Measurements from ENCODE around the gene C3orf18. TPM values are rescaled to one million over a fixed set of nuclear protein-coding genes. Genes with fewer than 3 reads are reported as not detected.

The C3orf18 gene
- total RNA-seq, 4 donors from 2014 or later, result 1.9 to 10.2 (median 4.3) TPM

DNA sequence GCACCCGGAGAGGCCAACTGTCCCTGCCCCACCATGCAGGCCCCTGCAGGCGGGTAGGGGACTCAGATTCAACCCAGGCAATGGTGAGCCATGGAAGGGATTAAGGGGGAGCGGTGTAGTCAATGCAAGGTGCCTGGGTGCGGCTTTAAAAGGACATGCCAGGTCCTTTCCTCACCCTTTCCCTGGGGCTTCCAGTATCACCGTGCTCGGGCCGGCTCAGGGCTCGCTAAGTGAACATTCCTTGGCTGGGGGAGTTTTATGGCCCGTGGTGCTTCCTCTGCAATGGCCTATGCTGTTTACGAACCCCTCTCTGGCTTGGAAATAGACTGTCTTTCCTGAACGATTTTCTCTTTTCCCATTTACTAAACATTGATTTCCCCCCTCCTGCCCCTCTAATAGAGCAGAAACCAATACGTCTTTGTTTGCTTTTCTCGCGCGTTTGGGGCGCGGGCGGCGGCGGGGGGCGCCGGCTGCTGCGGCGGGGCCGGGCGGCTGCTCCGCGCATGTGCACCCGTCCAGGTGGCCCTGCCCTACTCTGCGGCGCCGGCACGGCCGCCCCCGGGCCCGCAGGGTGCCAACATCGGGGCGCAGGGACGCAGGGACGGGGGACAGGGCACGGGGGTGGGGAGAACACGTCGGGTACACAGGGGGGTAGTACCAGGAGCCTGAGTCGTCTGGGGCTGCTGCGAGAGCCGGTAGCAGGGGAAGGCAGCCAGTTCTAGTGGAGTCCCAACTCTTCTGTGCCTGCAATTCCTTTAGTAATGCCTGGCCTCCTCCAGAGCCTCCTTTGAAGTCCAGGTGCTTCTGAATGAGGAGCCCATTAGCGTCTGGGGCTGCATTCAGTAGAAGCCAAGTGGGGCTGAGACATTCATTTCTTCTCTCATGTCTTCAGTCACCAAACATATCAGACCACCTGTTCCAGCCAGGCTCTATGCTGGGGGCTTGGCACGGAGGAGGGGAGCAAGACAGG is 37.3 kb downstream of the C3orf18 start:
- WGBS, 2 donors (ENCODE audit: low coverage in 1 of 2), result 12 to 22% methylated on average over 17 to 34 of the region's 48 CpGs
- H3K9me3 ChIP-seq, result no peaks in the 10 kb centered on the region
- no peaks in the 10 kb centered on the region for H3K4me1 ChIP-seq
- TF ChIP-seq POLR2A (IDR thresholded peaks at IDR 0.05) (no peak), EP300 (IDR thresholded peaks at IDR 0.05; ENCODE audit: low read depth) (no peak), POLR2AphosphoS5 (IDR thresholded peaks at IDR 0.05) (no peak)
- TF ChIP-seq, protein P1, sequence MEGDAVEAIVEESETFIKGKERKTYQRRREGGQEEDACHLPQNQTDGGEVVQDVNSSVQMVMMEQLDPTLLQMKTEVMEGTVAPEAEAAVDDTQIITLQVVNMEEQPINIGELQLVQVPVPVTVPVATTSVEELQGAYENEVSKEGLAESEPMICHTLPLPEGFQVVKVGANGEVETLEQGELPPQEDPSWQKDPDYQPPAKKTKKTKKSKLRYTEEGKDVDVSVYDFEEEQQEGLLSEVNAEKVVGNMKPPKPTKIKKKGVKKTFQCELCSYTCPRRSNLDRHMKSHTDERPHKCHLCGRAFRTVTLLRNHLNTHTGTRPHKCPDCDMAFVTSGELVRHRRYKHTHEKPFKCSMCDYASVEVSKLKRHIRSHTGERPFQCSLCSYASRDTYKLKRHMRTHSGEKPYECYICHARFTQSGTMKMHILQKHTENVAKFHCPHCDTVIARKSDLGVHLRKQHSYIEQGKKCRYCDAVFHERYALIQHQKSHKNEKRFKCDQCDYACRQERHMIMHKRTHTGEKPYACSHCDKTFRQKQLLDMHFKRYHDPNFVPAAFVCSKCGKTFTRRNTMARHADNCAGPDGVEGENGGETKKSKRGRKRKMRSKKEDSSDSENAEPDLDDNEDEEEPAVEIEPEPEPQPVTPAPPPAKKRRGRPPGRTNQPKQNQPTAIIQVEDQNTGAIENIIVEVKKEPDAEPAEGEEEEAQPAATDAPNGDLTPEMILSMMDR (IDR thresholded peaks at IDR 0.05), result no peak
- in situ Hi-C loops (cut with MboI; ENCODE audit: low pct_ligation_motif_present in 1 of 4, low pct_unique_long_range_greater_than_20kb in 1 of 4, low sequenced_read_pairs in 3 of 4), result loop anchor here in 1 of 4 donors (10.0 kb wide), 1 partner anchor 185 kb away; the partner anchor contains the start of genes RASSF1 and ZMYND10
- H3K4me3 ChIP-seq, result peak overlapping the region in 1 of 4 donors; percentile 12
- H3K36me3 ChIP-seq, result no peaks in the 10 kb centered on the region
- intact Hi-C loops (cut with DNase I; ENCODE audit: low total_unique reads), result no loop called here
- H3K27me3 ChIP-seq, result peaks cover 21% of the 10 kb centered on the region
- no peak overlapping the region for H3K27ac ChIP-seq
- no peak for DNase-seq

DNA sequence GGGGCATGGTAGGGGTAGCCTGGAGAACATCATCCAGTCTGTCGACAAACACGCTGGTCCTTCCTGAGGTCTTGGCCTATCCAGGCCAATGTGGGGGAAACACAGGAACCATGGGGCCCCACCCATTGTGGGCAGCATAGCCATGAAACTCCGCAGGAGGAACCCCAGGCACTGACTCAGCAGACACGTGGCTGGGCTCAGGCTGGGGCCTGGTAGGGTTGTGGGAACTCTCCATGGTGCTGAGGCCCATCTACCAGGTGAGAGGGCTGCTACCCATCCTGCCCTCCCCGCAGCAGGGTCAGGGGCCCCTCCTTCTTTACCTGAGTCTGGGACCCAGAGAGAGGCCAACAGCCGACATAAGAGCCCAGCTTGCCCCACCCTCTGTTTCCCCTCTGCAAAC is 41.6 kb downstream of the C3orf18 start:
- no peak for DNase-seq
- H3K4me3 ChIP-seq, result no peak overlapping the region
- H3K27ac ChIP-seq, result no peak overlapping the region
- in situ Hi-C loops (cut with MboI; ENCODE audit: low pct_ligation_motif_present in 1 of 4, low pct_unique_long_range_greater_than_20kb in 1 of 4, low sequenced_read_pairs in 3 of 4) (no loop called here), intact Hi-C loops (cut with DNase I; ENCODE audit: low total_unique reads) (no loop called here)
- H3K27me3 ChIP-seq, result peaks cover 14% of the 10 kb centered on the region
- no peaks in the 10 kb centered on the region for H3K9me3 ChIP-seq
- WGBS, 2 donors (ENCODE audit: low coverage in 1 of 2), result 33 to 34% methylated on average over 2 to 6 of the region's 6 CpGs
- TF ChIP-seq, protein P1 (IDR thresholded peaks at IDR 0.05), result no peak
- TF ChIP-seq POLR2A (IDR thresholded peaks at IDR 0.05) (no peak), EP300 (IDR thresholded peaks at IDR 0.05; ENCODE audit: low read depth) (no peak), POLR2AphosphoS5 (IDR thresholded peaks at IDR 0.05) (no peak)
- no peaks in the 10 kb centered on the region for H3K4me1 ChIP-seq
- H3K36me3 ChIP-seq, result no peaks in the 10 kb centered on the region

DNA sequence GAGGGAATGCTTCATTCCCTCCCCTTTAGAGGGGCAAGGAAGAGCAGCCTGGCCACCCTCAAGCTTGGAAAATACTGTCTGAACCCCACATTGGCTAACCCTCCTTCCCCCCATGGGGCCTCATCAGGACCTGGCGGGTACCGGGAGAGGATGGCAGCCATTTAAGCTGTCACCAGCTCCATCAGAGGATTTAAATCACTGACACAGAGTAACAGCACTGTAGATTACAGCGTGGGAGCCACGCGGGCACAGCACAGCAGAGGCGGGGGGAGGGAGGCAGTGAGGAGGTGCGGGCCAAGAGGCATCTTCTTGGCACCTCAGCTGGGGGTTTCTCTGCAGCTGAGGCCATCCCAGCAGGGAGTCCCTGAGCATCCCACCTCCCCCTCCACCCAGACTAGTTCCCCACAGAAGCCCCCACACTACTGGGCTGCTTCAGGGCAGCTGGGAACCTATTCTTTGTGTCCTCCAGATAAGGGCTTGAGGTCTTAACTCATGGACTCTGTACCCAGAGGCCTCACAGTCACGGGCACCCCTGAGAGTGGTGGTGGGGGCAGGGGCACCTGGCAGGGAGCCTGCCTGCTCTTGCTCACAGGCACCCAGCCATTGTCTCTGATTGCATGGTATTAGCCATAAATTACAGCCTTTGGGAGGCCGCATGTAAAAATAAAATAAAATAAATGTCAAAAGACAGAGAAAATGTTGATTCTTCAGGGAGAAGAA is 42.2 kb downstream of the C3orf18 start:
- Histone ChIP-seq H3K4me1 (no peaks in the 10 kb centered on the region), H3K4me3 (no peak overlapping the region), H3K27ac (no peak overlapping the region), H3K27me3 (peaks cover 8% of the 10 kb centered on the region), H3K36me3 (no peaks in the 10 kb centered on the region), H3K9me3 (no peaks in the 10 kb centered on the region)
- no peak for DNase-seq
- no peak for TF ChIP-seq POLR2AphosphoS5 (IDR thresholded peaks at IDR 0.05)
- TF ChIP-seq, protein P1 (IDR thresholded peaks at IDR 0.05), result no peak
- TF ChIP-seq EP300 (IDR thresholded peaks at IDR 0.05; ENCODE audit: low read depth), result no peak
- no peak for TF ChIP-seq POLR2A (IDR thresholded peaks at IDR 0.05)
- 73% methylated on average over 5 to 9 of the region's 9 CpGs for WGBS, 2 donors (ENCODE audit: low coverage in 1 of 2)
- in situ Hi-C loops (cut with MboI; ENCODE audit: low pct_ligation_motif_present in 1 of 4, low pct_unique_long_range_greater_than_20kb in 1 of 4, low sequenced_read_pairs in 3 of 4) (no loop called here), intact Hi-C loops (cut with DNase I; ENCODE audit: low total_unique reads) (no loop called here)

DNA sequence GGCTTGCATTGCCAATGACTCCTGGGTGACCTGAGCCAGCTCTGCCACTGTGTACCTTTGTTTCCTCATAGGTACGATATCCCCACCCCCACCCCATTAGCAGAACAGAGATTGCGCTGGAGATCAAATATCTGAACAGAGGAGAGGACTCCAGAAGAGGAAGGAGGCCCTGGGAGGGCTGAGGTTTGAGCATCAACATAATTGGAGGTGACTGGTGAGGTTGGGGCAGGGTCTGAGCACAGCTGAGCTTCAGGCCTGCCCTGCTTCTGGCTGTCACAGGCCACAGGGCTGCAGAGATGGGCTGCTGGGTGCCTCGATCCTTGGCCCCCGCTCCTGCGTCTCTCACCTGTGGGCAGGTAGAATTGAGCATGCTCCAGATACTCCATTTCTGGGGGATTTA is 42.8 kb downstream of the C3orf18 start:
- TF ChIP-seq POLR2AphosphoS5 (IDR thresholded peaks at IDR 0.05), result no peak
- intact Hi-C loops (cut with DNase I; ENCODE audit: low total_unique reads) (no loop called here), in situ Hi-C loops (cut with MboI; ENCODE audit: low pct_ligation_motif_present in 1 of 4, low pct_unique_long_range_greater_than_20kb in 1 of 4, low sequenced_read_pairs in 3 of 4) (no loop called here)
- no peak for DNase-seq
- no peaks in the 10 kb centered on the region for H3K36me3 ChIP-seq
- H3K4me3 ChIP-seq, result no peak overlapping the region
- H3K4me1 ChIP-seq, result no peaks in the 10 kb centered on the region
- H3K9me3 ChIP-seq, result no peaks in the 10 kb centered on the region
- H3K27me3 ChIP-seq, result peaks cover 2% of the 10 kb centered on the region
- WGBS, 2 donors (ENCODE audit: low coverage in 1 of 2), result 86 to 100% methylated on average over 1 to 5 of the region's 5 CpGs
- no peak overlapping the region for H3K27ac ChIP-seq

Data from transverse colon (tissue), 4 donors.